HG03565 (cell line): ENCODE measurements around the gene OR4C13.
"Not testable (repeated sequence)": the region's sequence is repeated elsewhere in the genome, so short reads cannot be mapped to it uniquely, and the experiment has no call there.

Experiments
- ATAC-seq: cut with Tn5 transposase; IDR thresholded peaks from one replicate; pipeline ENCODE4 v1.9.1; 2021; ENCODE audit warnings: mild to moderate bottlenecking, moderate library complexity; ENCODE audit not compliant: unreplicated experiment

The OR4C13 gene

GRCh38 chr11:49952091-49952490, at the start of gene OR4C13:
Gene OR4C13 (plus strand): TSS chr11:49952391. CDS start chr11:49952423, 32 bp downstream.
- no peak for ATAC-seq

- ATAC-seq = not testable (repeated sequence)
These were observed 40.7 kb upstream of the OR4C13 start for GRCh38 chr11:49911516-49911915.

- ATAC-seq = not testable (repeated sequence)
These were observed 3.5 kb upstream of the OR4C13 start for GRCh38 chr11:49948701-49949100.

- ATAC-seq = not testable (repeated sequence)
These were observed 21.2 kb downstream of the OR4C13 start for GRCh38 chr11:49973439-49973838.

GRCh38 chr11:49982435-49982834, 30.2 kb downstream of the OR4C13 start, which contains the start of gene OR4C12:
Gene OR4C12 (minus strand): TSS chr11:49982535. CDS start chr11:49982501, 34 bp downstream.
- ATAC-seq = not testable (repeated sequence)

- ATAC-seq = no peak
These were observed 43.4 kb downstream of the OR4C13 start for GRCh38 chr11:49995565-49995964.
